HG03520 (cell line): ENCODE measurements around the gene CLCNKB.
"Not testable (repeated sequence)": the region's sequence is repeated elsewhere in the genome, so short reads cannot be mapped to it uniquely, and the experiment has no call there.

Experiments
- ATAC-seq: cut with Tn5 transposase; IDR thresholded peaks from one replicate; pipeline ENCODE4 v1.9.1; 2021; ENCODE audit warnings: mild to moderate bottlenecking, moderate library complexity; ENCODE audit not compliant: unreplicated experiment

CLCNKB gene

GRCh38 chr1:16014509-16015482 is 28.8 kb upstream of the CLCNKB start:
- ATAC-seq: no peak

DNA sequence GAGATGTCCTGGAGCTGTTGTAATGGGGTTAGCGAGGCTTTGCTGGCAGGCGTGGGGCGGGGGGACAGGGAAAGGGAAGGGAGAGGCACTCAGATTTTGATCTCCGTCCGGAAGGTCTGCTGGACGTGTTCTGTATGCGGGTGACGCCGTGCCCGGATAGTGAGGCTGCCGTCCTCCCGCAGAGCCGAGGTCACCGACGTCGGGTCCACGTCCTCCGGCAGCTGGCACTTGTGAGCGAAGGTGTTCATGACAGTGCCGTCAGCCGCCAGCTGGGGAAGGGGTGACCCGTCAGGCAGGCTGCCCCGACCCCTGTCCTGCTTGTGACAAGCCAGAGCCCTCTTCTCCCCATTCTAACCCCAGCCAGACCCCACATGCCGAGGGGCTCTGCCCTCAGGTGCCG is 28.1 kb upstream of the CLCNKB start:
- no peak for ATAC-seq

DNA sequence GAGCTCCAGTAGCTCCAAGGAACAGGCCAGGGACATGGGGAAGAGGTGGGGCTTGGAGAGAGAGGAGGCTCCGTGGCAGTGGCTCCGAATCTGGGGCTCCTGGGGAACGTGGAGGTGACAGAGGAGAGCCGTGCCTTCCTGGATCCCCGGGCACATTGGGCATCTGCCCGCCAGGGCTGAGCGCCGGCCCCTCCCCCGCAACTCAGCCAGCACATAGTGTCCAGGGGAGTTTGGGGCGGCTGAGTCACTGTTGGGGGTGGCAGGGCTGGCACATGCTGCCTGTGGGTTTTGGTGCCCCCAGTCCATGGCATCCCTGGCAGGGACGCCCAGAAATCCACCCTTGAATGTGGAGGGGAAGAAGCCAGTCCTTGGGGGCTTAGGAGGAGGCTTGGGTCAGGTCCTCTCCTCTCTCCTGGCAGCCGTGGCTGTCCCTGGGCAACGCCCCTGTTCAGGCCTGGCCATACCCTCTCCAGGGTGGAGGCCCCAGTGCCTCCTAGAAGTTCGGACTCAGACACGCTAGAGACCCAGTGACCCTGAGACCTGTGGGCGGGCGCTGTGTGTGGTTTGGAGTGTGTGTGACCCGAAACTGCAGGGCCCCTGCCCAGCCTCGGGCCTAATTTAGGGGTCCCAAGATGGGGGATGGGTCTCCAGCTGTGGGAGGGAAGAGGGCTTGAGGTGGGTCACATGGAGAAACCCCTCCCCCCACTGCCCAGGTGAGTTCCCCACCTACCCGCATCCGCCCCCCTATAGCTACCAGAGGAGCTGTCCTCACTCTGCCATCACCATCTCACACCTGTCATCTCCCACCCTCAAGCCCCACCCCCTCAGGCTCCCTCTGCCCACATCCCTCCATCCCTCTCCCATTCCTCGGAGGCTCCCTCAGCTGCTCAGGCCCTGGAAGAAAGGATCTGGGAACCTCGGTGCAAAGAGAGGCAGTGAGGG is 27.4 kb upstream of the CLCNKB start:
- ATAC-seq: no peak

- no peak for ATAC-seq
These were observed 26.5 kb upstream of the CLCNKB start for GRCh38 chr1:16017076-16017460.

DNA sequence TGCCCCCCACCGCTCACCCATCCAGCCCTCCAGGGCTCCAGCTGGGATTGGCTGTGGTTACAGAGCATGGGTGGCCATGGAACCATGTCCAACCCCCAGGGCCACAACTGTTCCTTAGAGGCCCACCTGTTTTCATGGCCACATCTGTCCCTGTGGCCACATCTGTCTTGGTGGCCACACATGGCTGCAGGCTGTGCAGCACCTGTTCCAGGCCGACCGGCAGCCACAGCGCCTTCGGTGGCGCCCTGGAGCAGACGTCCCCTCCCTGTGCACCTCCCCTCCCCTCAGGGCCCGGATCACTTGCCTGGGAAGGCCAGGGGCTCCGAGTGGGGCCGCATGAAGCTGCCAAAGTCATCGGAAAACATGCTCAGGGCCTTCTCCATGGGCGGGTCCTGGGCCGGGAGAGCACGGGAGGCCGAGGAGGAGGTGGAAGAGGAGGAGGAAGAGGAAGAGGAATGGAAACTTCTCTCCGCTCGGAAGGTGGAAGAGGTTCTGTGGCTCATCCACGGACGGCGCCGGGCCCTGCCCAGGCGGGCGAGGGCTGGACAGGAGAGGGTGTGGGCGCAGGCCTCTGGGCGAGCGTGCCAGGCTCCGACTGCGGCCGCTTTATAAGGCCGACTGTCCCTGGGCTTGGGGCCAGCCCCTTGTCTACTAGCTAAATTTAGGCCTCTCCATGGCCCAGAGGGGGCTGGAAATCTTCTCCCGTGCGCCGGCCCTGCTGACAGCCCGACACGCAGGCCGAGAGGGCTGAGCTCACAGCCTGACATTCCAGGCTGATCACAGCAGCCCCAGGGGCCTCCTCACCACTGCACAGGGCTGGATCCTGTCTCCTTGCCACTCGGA is 25.9 kb upstream of the CLCNKB start, which contains the start of gene HSPB7:
Gene HSPB7 (minus strand): TSS at position 583 of the 843 bp plus-strand sequence. CDS start 80 bp downstream, at position 503.
- ATAC-seq: no peak

DNA sequence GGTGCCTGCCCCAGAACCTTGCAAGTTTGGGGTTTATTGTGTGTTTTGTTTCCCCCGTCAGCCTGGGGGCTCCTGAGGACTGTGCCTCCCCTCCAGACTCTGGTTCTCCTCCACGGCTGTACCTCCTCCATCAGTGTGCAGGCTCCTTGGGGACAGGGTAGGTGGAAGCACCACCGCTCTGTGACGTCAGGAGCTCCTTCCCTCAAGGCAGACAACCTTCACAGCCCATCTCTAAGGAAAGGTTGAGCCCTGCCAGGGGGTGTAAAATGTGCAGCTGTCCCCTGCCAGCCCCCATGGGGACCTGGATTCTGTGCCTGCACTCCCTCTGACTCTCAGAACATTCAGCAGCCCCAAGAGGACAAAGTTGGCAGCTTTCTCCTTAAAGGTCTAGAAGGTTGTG is 25.3 kb upstream of the CLCNKB start:
- no peak for ATAC-seq

DNA sequence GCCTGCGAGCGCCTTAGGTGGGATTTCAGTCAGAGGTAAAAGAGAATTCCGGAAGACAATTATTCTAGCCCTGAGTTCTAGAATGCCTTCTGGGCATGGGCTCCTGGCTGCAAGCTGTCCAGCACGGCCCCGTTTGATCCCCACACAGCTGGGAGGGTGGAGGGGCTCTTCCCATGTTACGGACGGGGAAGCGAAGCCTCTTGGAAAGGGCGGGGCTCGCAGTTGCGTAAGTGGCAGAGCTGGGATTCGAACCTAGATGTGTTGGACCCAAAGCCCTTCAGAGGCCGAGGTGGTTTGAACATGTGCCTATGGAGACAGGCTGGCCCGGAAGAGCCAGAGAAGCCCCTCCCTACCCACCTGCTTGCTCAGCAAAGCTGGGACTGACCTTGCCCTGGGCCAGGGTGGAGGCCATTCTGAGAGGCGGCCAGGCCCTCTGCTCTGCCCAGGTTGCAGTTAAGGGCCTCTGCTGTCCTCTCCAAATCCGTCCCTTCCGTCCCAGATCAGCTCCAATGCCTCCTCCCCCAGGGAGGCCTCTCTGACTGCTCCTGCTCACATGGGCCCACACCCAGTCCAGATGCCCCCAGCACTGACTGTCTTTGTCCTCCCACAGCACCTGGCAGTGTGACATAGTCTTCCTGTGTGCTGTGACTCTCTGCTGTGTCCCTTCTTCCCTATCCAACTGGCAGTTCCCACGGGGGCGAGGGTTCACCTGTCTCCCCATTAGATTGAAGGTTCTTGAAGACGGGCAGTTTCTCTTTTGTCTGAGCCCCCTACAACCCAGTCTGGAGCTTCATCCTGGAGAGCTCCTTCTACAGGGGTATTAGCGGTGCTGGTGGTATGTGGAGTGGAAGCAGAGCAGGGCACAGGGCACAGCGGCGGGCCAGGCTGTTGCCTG is 24.6 kb upstream of the CLCNKB start:
- no peak for ATAC-seq

DNA sequence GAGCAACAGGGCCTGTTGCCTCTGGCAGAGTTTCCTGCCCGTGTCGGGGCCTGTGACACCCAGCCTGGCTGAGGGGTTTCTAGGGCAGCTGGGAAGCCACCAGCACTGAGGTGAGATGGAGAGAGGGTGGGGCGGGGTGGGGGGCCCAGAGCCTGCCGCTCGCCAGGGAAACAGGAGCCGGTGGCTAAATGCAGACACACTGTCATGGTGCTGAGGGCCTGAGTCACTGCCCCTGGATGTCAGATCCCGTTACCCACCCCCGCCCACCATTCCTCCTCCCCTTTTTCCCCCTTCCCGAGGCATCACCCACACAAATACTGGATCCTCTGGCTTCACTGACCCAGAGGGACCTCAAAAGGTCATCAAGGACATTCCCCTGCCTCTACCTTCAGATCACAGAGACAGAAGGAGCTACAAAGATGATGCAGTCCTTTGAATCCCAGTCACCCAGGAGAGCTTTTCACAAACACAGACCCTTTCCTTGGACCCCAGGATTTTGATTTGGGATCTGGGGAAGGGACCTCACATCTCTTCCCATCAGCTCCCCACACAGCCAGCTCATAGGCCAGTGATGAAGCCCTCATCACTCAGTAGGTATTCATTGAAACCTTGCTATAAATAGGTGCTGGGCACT is 23.8 kb upstream of the CLCNKB start:
- no peak for ATAC-seq

- ATAC-seq: no peak
These were observed 23.3 kb upstream of the CLCNKB start for GRCh38 chr1:16020325-16020724.

DNA sequence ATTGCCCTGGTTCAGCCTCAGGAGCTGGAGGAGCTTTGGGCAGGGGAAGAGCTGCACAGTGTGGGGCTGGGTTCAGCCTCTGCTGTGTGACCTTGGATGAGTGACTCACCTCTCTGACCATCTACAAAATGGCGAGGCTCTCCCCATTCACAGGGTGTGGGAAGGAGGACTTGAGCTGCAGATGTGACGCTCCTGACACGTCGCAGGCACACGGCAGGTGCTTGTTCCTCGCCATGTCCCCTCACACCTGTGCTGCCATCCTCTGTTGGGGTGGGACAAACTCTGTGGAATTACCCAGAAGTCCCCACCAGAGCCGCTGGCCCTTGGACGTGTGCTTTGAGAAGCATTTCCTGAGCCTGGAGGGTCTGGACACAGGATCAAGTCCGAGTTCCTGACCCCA is 22.7 kb upstream of the CLCNKB start:
- not testable (repeated sequence) for ATAC-seq

GRCh38 chr1:16021681-16022080 is 21.9 kb upstream of the CLCNKB start, which contains the start of gene CLCNKA:
Gene CLCNKA (plus strand): TSS chr1:16022036. CDS start chr1:16022620, 584 bp downstream.
- ATAC-seq: no peak

GRCh38 chr1:16022393-16022792 is 21.2 kb upstream of the CLCNKB start:
- ATAC-seq: no peak

- ATAC-seq: no peak
These were observed 20.4 kb upstream of the CLCNKB start for GRCh38 chr1:16023050-16023653.

- not testable (repeated sequence) for ATAC-seq
These were observed 17.3 kb upstream of the CLCNKB start for GRCh38 chr1:16026302-16026701.

- no peak for ATAC-seq
These were observed 16.7 kb upstream of the CLCNKB start for GRCh38 chr1:16026723-16027484.

GRCh38 chr1:16028237-16029002 is 15.2 kb upstream of the CLCNKB start:
- ATAC-seq: no peak

GRCh38 chr1:16029003-16029268 is 14.6 kb upstream of the CLCNKB start:
- not testable (repeated sequence) for ATAC-seq
